SKM-1 (cell line): ENCODE results near the gene SRSF11.
"Not testable (repeated sequence)": the region's sequence is repeated elsewhere in the genome, so short reads cannot be mapped to it uniquely, and the experiment has no call there.

Source experiments
- DNase-seq: peaks from one replicate; lab custom pipeline; 2025; ENCODE audit not compliant: unreplicated experiment; lab: John Stamatoyannopoulos, UW

Gene SRSF11, protein sequence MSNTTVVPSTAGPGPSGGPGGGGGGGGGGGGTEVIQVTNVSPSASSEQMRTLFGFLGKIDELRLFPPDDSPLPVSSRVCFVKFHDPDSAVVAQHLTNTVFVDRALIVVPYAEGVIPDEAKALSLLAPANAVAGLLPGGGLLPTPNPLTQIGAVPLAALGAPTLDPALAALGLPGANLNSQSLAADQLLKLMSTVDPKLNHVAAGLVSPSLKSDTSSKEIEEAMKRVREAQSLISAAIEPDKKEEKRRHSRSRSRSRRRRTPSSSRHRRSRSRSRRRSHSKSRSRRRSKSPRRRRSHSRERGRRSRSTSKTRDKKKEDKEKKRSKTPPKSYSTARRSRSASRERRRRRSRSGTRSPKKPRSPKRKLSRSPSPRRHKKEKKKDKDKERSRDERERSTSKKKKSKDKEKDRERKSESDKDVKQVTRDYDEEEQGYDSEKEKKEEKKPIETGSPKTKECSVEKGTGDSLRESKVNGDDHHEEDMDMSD

DNA sequence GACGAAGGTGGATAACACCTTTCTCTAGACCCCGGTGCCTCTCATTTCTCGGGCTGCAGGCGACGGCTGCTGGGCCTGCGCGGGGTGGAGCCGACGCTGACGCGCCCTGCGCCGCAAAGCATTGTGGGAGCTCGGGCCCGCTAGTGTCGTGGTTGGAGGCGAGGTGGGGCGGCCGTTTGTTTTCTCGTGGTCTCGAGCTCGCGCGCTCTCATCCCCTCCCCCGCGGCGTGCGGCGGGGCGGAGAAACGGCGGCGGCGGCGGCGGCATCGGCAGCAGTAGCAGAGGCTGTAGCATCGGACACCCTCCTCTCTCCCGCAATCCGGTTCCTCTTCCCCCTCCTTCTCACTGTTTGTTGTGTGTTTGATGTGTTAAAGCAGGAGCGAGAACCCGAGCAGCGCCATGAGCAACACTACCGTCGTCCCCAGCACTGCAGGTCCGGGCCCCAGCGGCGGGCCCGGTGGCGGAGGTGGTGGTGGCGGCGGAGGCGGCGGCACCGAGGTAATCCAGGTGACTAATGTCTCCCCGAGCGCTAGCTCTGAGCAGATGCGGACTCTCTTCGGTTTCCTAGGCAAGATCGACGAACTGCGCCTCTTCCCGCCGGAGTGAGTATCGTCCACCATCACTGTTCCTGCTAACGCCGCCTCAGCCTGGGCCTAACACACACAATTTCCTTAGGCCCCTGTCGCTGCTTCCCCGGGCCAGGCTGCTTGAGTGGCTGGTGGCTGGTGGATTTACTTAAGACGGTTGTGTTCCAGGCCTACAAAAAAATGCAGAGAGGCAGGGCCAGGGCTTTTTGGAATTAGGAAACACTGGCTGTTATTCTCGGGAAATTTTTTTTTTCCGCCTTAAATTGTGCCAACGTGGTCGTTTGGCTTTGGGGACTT, at the start of gene SRSF11:
Gene SRSF11, plus strand, starts transcription at position 143 of the 884 bp plus-strand sequence. Its CDS starts 257 bp downstream, at position 400.
- peak; percentile 84 for DNase-seq

DNA sequence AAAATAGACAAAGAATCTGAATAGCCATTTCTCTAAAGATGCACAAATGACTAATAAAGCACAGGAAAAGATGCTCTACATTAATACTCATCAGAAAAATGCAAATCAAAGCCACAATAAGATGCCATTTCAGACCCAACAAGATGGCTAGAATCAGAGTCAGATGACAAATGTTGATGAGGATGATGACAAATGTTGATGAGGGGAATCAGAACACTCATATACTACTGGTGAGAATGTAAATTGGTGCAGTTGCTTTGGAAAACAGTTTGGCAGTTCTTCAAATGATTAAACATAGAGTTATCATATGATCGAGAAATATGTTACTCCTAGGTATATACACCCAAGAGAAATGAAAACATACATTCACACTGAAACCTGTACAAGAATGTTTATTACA, 49.7 kb upstream of the SRSF11 start:
- DNase-seq: no peak

DNA sequence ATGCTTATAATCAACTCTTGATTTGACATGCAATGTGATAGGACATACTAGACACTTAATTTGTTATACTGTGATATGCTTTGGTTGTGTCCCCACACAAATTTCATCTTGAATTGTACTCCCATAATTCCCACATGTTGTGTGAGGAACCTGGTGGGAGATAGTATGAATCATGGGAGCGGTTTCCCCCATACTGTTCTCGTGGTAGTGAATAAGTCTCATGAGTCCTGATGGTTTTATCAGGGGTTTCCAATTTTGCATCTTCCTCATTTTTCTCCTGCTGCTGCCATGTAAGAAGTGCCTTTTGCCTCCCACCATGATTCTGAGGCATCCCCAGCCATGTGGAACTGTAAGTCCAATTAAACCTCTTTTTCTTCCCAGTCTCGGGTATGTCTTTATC, 36.0 kb upstream of the SRSF11 start:
- not testable (repeated sequence) for DNase-seq

DNA sequence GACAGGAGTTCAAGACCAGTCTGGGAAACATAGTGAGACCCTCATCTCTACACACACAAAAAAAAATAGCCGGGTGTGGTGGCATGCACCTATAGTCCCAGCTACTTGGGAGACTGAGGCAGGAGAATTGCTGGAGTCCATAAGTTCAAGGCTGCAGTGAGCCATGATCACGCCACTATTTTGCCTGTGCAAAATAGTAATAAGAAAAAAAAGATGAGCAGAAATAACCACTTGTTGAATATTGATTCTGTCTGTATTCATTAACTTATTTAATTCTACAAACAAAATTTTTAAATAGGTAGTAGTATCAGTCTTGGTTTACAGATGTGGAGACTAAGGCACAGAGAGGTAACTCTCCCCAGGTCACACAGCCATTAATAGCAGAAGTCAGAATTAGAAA, 32.7 kb upstream of the SRSF11 start:
- no peak for DNase-seq

DNA sequence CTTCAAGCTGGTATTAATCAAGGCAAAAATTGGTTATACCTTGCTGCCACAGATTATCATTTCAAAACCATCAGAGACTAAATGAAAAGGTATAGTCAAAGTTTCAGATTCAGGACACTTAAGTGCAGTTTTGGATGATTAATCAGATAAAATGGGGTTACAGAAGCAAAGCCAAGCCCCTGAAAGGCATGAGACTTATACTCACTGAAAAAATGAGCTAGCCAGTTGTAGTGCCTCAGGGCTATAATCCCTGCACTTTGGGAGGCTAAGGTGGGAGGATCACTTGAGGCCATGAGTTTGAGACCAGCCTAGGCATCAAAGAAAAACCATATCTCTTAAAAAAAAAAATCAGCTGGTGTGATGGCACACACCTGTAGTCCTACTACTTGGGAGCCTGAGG, 31.0 kb upstream of the SRSF11 start:
- no peak for DNase-seq

DNA sequence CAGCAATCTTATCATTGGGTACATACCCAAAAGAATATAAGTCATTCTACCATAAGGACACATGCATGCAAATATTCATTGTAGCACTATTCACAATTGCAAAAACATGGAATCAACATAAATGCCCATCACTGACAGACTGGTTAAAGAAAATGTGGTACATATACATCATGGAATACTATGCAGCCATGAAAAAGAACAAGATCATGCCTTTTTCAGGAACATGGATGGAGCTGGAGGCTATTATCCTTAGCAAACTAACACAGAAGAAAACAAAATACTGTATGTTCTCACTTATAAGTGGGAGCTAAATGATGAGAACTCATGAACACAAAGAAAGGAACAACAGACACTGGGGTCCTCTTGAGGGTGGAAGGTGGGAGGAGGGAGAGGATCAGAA, 28.7 kb upstream of the SRSF11 start:
- DNase-seq: not testable (repeated sequence)

DNA sequence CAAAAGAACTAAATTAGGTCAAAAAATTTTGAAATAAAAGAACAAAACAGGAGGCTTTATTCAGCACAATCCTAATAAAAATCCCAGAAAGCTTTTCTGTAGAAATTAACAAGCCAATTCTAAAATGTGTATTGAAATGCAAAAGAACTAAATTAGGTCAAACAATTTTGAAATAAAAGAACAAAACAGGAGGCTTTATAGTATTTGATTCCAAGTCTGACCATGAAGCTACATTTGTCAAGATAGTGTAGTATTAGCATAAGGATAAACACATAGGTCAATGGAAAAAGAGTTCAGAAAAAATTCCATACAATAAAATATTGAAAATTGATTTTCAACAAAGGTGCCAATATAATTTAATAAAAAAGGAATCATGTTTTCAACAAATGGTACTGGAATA, 26.6 kb upstream of the SRSF11 start:
- no peak for DNase-seq

DNA sequence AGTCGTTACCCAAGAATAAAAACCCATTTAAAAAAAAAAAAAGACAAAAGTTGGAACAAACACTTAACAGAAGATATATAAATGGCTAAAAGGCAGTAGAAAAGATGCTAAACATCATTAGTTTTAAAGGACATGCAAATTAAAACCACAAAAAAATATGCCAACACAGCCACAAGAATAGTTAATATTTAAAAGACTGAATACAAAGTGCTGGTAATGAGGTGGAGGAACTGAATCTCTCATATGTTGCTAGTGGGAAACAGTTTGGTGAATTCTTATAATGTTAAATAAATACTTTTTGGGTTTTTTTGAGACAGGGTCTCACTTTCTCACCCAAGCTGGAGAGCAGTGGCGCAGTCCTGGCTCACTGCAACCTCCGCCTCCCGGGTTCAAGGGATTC, 25.8 kb upstream of the SRSF11 start:
- DNase-seq: no peak

DNA sequence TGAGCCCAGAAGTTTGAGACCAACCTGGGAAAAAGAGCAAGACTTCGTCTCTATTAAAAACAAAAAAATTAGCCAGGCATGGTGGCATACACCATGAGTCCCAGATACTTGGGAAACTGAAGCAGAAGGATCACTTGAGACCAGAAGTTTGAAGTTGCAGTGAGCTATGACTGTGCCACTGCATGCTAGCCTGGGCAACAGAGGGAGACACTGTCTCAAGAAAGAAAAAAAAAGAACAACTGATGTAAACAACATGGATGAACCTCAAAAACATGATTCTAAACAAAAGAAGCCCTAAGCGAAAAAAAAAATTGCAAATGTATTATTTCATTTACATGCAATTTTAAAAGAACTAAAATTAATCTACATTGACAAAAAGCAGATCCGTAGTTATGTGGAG, 24.8 kb upstream of the SRSF11 start:
- DNase-seq: no peak

DNA sequence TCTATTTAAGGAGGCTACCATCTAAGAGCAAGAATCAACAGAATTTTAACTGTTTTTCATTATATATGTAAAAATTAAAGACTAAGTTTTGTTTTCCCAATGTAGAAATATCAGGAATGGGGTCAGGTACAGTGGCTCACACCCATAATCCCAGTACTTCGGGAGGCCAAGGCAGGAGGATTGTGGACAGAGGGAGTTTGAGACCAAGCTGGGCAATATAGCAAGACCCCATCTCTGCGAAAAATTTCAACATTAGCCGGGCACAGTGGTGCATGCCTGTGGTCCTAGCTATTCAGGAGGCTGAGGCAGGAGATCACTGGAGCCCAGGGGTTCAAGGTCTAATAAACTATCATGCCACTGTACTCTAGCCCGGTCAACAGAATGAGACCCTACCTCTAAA, 21.1 kb upstream of the SRSF11 start:
- no peak for DNase-seq

DNA sequence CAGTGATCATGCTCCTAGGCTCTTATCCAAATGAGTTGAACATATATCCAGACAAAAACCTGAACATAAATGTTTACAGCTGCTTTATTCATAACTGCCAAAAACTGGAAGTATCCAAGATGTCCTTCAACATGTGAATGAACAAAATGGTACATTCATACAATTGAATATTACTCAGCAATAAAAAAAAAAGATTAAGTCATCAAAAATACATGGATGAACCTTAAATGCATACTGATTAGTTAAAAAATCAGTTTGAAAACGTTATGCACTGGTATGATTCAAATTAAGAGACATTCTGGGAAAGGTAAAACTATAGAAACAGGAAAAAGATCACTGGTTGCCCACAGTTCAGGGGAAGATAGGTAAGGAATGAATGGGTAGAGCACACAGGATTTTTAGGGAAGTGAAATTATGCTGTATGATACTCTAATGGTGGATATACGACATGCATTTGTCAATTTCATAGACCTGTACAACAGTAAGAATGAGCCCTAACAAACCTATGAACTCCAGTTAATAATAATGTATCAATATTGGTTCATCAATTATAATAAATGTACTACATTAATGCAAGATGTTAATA, 18.9 kb upstream of the SRSF11 start:
- no peak for DNase-seq

DNA sequence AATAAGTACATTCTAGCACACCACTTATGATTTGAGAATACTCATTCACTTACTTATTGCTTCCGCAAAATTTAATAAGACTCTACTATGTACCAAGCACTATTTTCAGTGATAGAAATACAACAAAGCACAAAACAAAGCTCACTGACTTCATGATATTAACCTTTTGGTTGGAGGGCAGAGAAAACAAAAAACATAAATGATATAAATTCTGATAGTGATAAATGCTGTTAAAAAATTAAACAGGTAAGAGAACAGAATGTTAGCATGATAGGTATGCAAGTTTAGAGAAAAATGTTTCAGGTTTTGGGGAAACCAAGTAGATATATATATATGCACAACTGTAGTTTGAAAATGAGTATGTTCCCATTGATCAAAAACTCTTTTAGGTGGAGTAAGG, 17.0 kb upstream of the SRSF11 start:
- DNase-seq: no peak

DNA sequence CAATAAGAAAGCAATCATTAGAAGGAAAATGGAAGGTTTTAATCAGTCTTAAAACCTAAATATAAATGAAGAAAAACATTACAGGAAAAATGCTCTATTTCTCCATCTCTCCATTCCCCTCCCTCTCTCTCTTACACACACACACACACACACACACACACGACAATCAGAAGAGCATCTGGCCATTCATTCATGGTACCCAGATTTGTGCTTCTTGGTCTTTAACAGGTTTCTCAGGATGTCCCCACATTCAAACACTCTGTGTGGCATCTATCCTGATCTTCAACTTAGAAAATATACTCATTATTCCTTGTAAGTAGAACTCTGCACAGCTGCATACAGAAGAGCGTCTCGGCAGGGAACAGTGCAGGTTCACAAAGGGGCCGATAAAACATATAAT, 16.6 kb upstream of the SRSF11 start:
- DNase-seq: no peak

DNA sequence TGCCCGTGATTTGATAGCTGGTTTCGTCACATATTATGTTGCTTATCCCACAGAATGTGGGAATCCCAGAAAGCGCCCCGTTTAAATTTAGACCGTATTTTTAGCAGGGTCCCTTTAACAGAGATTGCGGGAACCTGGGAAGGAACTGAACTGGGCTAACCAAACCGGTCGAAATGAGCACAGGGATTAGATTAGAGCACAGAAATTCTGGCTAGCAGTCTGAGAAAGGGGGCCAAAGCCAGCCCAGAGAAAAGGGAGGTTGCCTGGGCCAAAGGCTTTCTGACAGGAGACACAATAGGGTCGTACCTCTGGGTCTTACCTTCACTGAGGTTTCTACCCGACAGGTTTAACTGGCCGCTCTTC, 16.1 kb upstream of the SRSF11 start:
- DNase-seq: no peak

DNA sequence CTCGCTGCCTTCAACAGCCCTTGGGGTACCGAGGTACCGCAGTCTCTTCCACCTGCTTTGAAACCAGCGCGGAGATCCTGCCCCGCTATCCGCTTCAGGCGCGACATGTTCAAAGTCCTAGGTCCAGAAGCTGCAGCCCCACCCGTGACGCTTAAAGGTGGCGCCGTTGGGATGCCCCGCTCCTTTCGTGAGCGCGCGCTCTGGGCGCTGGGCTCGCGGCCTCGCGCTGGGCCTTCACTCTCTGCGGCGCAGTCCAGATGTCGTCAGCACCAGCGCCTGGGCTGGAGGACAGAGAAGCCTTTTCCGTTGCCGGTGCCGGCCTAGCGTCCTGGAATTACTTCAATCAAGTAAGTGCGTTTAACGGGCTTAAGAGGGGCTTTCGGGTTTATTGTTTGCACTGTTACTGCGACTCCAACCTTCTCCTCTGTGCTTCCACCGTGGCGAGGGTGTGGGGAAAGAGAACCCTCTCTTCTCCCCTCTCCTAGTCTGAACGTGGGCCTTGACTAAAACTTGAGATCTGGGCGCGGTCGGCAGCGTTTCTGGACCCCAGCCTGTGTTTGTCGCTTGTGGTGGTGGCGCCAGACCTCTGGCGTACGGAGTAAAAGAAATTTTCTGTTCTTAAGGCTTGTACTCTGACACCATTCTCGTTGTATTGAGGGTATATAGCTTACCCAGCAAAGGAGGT, 15.6 kb upstream of the SRSF11 start, which contains the start of gene LRRC40:
Gene LRRC40, minus strand, starts transcription at position 146 of the 685 bp plus-strand sequence. Its CDS starts 39 bp downstream, at position 107.
- peak; percentile 74 for DNase-seq

DNA sequence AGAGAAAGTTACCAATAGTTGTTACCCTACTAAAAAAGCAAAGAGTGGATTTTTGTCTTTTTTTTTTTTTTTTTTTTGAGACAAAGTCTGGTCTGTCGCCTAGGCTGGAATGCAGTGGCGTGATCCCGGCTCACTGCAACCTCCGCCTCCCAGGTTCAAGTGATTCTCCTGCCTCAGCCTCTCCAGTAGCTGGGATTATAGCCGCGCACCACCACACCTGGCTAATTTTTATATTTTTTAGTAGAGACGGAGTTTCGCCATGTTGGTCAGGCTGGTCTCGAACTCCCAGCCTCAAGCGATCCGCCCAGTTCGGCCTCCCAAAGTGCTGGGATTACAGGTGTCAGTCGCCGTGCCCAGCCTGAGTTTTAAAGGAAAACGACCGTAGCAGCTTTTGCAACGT, 14.3 kb upstream of the SRSF11 start:
- DNase-seq: not testable (repeated sequence)

DNA sequence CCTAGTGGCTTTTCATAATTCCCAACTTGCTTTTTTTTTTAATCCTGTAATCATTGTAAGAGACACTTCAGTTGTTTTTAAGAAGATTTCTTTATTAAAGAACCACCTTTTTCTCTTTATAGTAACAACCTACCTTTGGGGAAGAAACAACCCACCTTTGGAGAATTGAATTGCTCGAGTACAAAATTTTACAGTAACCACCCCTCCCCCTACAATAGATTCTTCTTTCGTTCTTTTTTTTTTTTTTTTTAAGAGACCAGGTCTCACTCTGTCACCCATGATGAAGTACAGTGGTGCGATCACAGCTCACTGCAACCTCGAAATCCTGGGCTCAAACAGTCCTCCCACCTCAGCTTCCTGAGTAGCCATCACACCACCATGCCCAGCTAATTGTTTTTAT, 13.7 kb upstream of the SRSF11 start:
- DNase-seq: no peak

DNA sequence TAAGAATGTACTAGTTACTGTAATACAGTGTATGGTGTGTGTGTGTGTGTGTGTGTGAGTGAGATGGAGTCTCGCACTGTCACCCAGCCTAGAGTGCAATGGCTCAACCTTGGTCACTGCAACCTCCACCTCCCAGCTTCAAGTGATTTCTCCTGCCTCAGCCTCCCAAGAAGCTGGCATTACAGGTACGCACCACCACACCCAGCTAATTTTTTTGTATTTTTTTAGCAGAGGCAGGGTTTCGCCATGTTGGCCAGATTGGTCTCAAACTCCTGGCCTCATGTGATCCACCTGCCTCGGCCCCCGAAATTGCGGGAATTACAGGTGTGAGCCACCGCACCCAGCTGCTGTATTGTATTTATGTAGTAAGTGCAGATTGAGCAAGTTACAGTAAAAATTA, 12.9 kb upstream of the SRSF11 start:
- no peak for DNase-seq

DNA sequence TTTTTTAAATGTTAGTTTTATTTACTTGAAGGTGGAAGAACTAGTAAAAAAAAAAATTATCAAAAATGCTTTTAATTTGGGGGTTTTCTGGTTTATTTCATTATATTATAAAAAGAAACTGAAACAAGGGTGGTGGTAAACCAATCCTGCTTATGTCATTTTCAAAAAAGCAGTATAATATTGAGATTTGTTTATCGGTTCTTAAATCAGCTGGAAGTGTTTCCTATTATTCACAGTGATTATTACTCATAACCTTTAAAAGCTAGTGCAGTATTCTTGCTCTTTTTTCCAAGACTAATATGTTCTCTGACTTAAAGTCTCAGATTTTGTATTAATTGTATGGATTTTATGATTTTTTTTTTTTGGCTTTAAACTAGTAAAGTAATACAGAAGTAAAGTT, 10.4 kb upstream of the SRSF11 start:
- DNase-seq: no peak

DNA sequence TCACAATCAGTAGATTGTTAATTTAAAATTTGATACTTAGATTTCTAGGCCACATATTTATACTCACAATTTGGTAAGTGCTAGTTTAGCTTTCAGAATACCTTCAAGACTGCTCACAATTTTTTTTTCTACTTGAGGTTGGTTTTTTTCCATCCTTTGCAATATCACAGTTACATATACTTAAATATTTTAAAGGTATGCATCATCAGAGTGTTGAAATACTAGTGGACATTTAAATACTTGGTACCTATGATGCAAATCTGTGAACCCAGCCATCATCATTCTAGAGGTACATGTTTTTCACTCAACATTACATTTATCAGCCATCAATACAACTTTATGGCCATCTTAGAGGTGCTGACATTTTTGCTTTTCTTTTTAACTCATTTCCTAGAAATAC, 9.6 kb upstream of the SRSF11 start:
- no peak for DNase-seq

DNA sequence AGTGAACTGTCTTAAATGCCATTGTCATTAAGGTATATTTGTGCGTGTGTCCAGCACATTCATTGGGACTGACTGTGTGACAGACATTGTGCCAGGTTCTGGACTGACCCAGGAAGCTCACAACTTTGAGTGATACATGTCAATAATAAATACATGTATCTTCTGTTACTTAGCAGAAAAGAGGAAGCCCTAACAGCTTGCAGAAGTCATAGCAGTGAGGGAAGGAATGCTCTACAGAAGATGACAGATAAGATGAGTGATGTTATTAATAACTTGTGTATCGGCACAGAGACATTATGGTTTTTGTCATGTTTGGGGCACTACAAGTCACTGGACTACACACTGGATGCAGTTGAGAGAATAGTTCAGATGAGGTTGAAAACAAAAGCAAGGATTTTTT, 1.2 kb upstream of the SRSF11 start:
- DNase-seq: no peak
